SJSA1 (cell line): Measurements from ENCODE around the gene UBAC1. TPM values are rescaled to one million over a fixed set of nuclear protein-coding genes. Genes with fewer than 3 reads are reported as not detected.

Experiments
- DNase-seq, 2 experiments: peaks; one replicate each; pipeline ENCODE4 v3.0.0-alpha.2; 2015 to 2020; ENCODE audit warnings: low spot score in 2 of 2, low read depth in 1 of 2
- H3K27ac ChIP-seq: fragments of 250-450 bp; sonication (Bioruptor Pico); 2 replicates; pipeline ENCODE4 v1.5.1; 2020; ENCODE audit warnings: mild to moderate bottlenecking, moderate library complexity
- H3K27me3 ChIP-seq: fragments of 250-450 bp; sonication (Bioruptor Pico); replicated peaks from 2 replicates; pipeline ENCODE4 v1.5.1; 2020; ENCODE audit warnings: mild to moderate bottlenecking, moderate library complexity
- H3K36me3 ChIP-seq: fragments of 250-450 bp; sonication (Bioruptor Pico); 2 replicates; pipeline ENCODE4 v1.5.1; 2020; ENCODE audit warnings: mild to moderate bottlenecking
- H3K4me1 ChIP-seq: fragments of 250-450 bp; sonication (Bioruptor Pico); replicated peaks from 2 replicates; pipeline ENCODE4 v1.6.1; 2021; ENCODE audit warnings: mild to moderate bottlenecking
- H3K4me3 ChIP-seq: fragments of 250-450 bp; sonication (Bioruptor Pico); 2 replicates; pipeline ENCODE4 v1.5.1; 2020; ENCODE audit warnings: mild to moderate bottlenecking
- H3K9me3 ChIP-seq: fragments of 250-450 bp; sonication (Bioruptor Pico); replicated peaks from 2 replicates; pipeline ENCODE4 v1.5.1; 2020; ENCODE audit warnings: mild to moderate bottlenecking
- total RNA-seq: library from RNA; depleted of rRNA; stranded (reverse); fragments of >200 nt; shearing (Covaris generic); gene quantifications from 2 replicates; pipeline ENCODE4 v1.2.3, GENCODE V29; 2014

Gene UBAC1
- total RNA-seq, 1 experiment from 2014 or later, result 51.6 TPM

- H3K4me1 ChIP-seq, result peaks cover 15% of the 10 kb centered on the region
Measured at GRCh38 chr9:135989722-135990467, 28.7 kb upstream of the UBAC1 start.

GRCh38 chr9:135989157-135989556 lies 28.0 kb upstream of the UBAC1 start:
- peaks cover 15% of the 10 kb centered on the region for H3K4me1 ChIP-seq
- no peak for DNase-seq
- no peak overlapping the region for H3K27ac ChIP-seq
- H3K36me3 ChIP-seq, result no peaks in the 10 kb centered on the region
- H3K9me3 ChIP-seq, result no peaks in the 10 kb centered on the region
- peaks cover 7% of the 10 kb centered on the region; the same call in 1 of the 2 replicates for H3K27me3 ChIP-seq
- H3K4me3 ChIP-seq, result no peak overlapping the region

More at GRCh38 chr9:135989722-135990467, 28.7 kb upstream of the UBAC1 start:
- H3K9me3 ChIP-seq, result no peaks in the 10 kb centered on the region
- no peak overlapping the region for H3K27ac ChIP-seq
- no peak overlapping the region for H3K4me3 ChIP-seq
- no peaks in the 10 kb centered on the region for H3K36me3 ChIP-seq
- no peak for DNase-seq
- peaks cover under 1% of the 10 kb centered on the region; the same call in 1 of the 2 replicates for H3K27me3 ChIP-seq

GRCh38 chr9:135988493-135988892 lies 27.3 kb upstream of the UBAC1 start:
- Histone ChIP-seq H3K4me3 (no peak overlapping the region), H3K27me3 (peaks cover 9% of the 10 kb centered on the region), H3K27ac (no peak overlapping the region), H3K4me1 (peaks cover 15% of the 10 kb centered on the region), H3K36me3 (no peaks in the 10 kb centered on the region), H3K9me3 (no peaks in the 10 kb centered on the region)
- no peak for DNase-seq

GRCh38 chr9:135987838-135988404 lies 26.7 kb upstream of the UBAC1 start:
- H3K4me3 ChIP-seq, result no peak overlapping the region
- DNase-seq, result no peak
- H3K27me3 ChIP-seq, result peaks cover 12% of the 10 kb centered on the region
- no peaks in the 10 kb centered on the region for H3K36me3 ChIP-seq
- H3K27ac ChIP-seq, result no peak overlapping the region
- H3K9me3 ChIP-seq, result no peaks in the 10 kb centered on the region
- peaks cover 9% of the 10 kb centered on the region for H3K4me1 ChIP-seq

- H3K36me3 ChIP-seq, result no peaks in the 10 kb centered on the region
- H3K27me3 ChIP-seq, result peaks cover 12% of the 10 kb centered on the region
- no peak overlapping the region for H3K4me3 ChIP-seq
- no peak for DNase-seq
- H3K4me1 ChIP-seq, result no peaks in the 10 kb centered on the region
- H3K27ac ChIP-seq, result no peak overlapping the region
- no peaks in the 10 kb centered on the region for H3K9me3 ChIP-seq
Measured at GRCh38 chr9:135986605-135987004, 25.4 kb upstream of the UBAC1 start.

- DNase-seq, result no peak
- Histone ChIP-seq H3K4me1 (no peaks in the 10 kb centered on the region), H3K4me3 (no peak overlapping the region), H3K36me3 (no peaks in the 10 kb centered on the region), H3K9me3 (no peaks in the 10 kb centered on the region), H3K27ac (no peak overlapping the region), H3K27me3 (peaks cover 12% of the 10 kb centered on the region)
Measured at GRCh38 chr9:135985889-135986288, 24.7 kb upstream of the UBAC1 start.

- peaks cover 12% of the 10 kb centered on the region for H3K27me3 ChIP-seq
- DNase-seq, result no peak
- H3K27ac ChIP-seq, result no peak overlapping the region
- H3K9me3 ChIP-seq, result no peaks in the 10 kb centered on the region
- no peaks in the 10 kb centered on the region for H3K4me1 ChIP-seq
- no peak overlapping the region for H3K4me3 ChIP-seq
- H3K36me3 ChIP-seq, result no peaks in the 10 kb centered on the region
Measured at GRCh38 chr9:135985459-135985774, 24.2 kb upstream of the UBAC1 start.

- no peaks in the 10 kb centered on the region for H3K9me3 ChIP-seq
- no peaks in the 10 kb centered on the region for H3K4me1 ChIP-seq
Measured at GRCh38 chr9:135984072-135984710, 23.0 kb upstream of the UBAC1 start.

GRCh38 chr9:135983208-135984071 lies 22.3 kb upstream of the UBAC1 start:
- Histone ChIP-seq H3K4me1 (no peaks in the 10 kb centered on the region), H3K27me3 (peaks cover 12% of the 10 kb centered on the region), H3K27ac (no peak overlapping the region), H3K9me3 (no peaks in the 10 kb centered on the region), H3K36me3 (no peaks in the 10 kb centered on the region), H3K4me3 (no peak overlapping the region)
- no peak for DNase-seq

More at GRCh38 chr9:135984072-135984710, 23.0 kb upstream of the UBAC1 start:
- no peak overlapping the region for H3K27ac ChIP-seq
- H3K36me3 ChIP-seq, result no peaks in the 10 kb centered on the region
- H3K27me3 ChIP-seq, result peaks cover 12% of the 10 kb centered on the region
- no peak for DNase-seq
- no peak overlapping the region for H3K4me3 ChIP-seq

- H3K4me1 ChIP-seq, result no peaks in the 10 kb centered on the region
- no peak for DNase-seq
- H3K36me3 ChIP-seq, result no peaks in the 10 kb centered on the region
- H3K27me3 ChIP-seq, result peaks cover 12% of the 10 kb centered on the region
- no peaks in the 10 kb centered on the region for H3K9me3 ChIP-seq
- H3K27ac ChIP-seq, result no peak overlapping the region
- no peak overlapping the region for H3K4me3 ChIP-seq
Measured at GRCh38 chr9:135982499-135983207, 21.5 kb upstream of the UBAC1 start.

- Histone ChIP-seq H3K4me3 (no peak overlapping the region), H3K27me3 (peaks cover 12% of the 10 kb centered on the region), H3K27ac (no peak overlapping the region), H3K9me3 (no peaks in the 10 kb centered on the region), H3K36me3 (no peaks in the 10 kb centered on the region), H3K4me1 (no peaks in the 10 kb centered on the region)
- no peak for DNase-seq
Measured at GRCh38 chr9:135980926-135981630, 19.9 kb upstream of the UBAC1 start.

GRCh38 chr9:135979547-135980166 lies 18.5 kb upstream of the UBAC1 start:
- no peak overlapping the region for H3K4me3 ChIP-seq
- no peaks in the 10 kb centered on the region for H3K4me1 ChIP-seq
- no peaks in the 10 kb centered on the region for H3K36me3 ChIP-seq
- no peak for DNase-seq
- H3K9me3 ChIP-seq, result no peaks in the 10 kb centered on the region
- H3K27me3 ChIP-seq, result peaks cover 10% of the 10 kb centered on the region
- no peak overlapping the region for H3K27ac ChIP-seq
